DMS 273 treated with DMSO at 0.1 percent for 48 hours (cell line): ENCODE results near the gene D2HGDH.
"Not testable (repeated sequence)": the region's sequence is repeated elsewhere in the genome, so short reads cannot be mapped to it uniquely, and the experiment has no call there.

Source experiments
- DNase-seq: peaks from one replicate; lab custom pipeline; 2025; lab: John Stamatoyannopoulos, UW

Gene D2HGDH

DNA sequence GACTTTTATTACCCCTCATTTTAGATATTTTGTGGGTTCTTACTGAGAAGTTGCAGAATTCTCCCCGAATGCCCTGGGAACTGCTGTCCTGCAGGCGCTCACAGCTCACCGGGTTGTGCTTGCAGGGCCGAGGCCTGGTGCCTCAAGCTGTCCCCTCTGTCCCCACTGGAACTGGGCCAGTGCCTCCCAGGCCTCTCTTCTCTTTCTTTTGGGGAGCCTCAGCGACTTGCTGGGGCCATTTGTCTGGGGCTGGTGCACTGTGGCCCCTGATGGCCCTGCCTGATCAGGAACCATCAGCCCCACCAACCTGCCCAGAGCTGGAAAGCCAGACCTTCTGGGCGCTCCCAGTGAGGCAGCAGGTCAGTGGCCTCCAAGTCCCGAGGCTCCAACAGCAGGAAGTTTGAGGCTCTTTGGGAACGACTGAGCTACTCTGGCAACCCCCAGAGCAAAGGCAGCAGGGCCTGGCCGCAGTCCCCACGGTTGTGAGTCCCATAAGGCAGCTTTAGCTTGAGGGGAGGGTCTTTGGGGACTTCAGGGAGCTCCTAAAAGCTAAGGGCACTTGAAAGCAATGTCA is 59.9 kb downstream of the D2HGDH start:
- DNase-seq, result no peak

DNA sequence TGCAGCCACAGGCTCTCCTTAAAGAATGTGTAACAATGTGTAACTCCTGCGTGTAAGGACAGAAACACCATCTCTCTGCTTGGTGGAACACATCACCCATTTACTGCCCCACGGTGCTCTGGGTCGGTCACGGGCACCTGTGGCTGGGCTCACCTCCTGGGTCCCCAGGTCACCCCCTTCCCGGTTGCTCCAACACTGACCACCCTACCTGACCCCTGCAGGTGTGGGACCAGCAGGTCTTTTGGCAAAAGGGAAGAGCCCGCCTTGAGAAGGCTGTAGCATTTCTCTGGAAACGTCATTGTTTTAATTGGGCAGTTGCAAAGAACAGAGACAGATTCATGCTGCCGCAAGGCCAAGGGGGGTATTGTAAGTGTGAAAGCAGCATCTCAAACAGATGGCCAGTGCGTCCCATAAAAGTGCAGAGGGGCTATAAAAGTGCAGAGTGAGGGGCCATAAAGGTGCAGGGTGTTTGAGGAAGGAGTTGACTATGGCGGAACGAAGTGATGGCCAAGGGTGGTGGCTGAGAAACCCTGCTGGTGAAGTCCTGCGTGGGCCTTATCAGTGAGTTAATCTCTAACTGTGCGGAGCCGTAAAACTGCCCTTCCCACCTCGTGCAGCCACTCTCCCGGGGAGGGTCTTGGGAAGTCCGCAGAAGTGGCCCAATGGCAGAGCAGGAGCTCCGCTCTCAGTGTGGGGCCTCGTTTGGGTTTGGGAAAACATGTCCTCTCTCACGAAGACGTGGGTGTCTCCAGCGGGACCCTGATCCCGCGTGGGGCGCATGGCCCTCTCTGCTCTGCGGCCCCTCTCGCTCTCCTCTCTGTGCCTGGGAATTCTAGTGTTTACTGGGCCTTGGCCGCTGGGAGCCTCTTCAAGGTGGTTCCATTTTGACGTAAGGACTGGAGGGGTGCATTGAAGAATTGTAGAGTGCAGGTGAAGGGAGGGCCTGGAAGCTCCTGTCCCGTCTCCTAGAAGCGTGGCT is 60.9 kb downstream of the D2HGDH start:
- DNase-seq, result no peak

DNA sequence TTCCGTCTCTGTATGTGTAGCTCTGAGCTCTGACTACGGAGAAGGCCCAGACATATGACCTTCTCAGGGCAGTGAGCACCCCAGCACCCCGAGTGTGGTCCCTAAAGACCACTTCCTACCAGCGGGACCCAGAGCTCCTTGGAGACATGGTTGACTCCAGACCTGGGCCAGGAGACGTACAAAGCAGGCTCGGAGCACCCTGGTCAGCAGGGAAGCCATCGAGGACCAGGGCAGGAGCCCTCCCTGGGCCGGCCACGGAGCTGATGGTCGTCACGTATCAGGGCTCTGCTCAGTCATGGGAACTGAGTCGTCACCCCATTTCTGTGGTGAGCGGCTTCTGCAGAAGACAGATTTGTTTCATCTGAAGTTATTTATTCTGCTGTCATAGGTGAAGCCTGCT is 61.8 kb downstream of the D2HGDH start:
- no peak for DNase-seq

DNA sequence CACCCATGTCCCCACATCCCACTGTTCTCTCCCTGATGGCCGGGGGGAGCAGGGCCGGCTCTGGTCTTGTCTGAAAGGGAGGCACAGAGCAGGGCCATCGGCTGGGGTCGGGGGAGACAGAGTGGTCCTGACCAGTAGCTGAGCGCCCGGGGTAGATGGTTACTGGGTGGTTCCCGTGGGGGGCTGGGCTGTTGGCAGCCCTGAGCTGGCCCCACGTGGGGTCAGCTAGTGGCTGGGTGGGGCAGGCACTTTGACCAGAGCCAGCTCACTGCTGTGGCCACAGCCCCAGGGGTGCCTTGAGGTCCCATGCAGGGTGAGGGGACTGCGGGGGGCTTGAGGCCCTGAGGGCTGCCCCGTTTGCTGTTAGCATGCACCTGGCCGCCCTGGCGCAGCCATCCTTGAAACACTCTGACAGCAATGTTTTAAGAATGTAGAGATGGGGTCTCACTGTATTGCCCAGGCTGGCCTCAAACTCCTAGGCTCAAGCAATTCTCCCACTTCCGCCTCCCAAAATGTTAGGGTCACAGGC is 62.2 kb downstream of the D2HGDH start:
- no peak for DNase-seq

DNA sequence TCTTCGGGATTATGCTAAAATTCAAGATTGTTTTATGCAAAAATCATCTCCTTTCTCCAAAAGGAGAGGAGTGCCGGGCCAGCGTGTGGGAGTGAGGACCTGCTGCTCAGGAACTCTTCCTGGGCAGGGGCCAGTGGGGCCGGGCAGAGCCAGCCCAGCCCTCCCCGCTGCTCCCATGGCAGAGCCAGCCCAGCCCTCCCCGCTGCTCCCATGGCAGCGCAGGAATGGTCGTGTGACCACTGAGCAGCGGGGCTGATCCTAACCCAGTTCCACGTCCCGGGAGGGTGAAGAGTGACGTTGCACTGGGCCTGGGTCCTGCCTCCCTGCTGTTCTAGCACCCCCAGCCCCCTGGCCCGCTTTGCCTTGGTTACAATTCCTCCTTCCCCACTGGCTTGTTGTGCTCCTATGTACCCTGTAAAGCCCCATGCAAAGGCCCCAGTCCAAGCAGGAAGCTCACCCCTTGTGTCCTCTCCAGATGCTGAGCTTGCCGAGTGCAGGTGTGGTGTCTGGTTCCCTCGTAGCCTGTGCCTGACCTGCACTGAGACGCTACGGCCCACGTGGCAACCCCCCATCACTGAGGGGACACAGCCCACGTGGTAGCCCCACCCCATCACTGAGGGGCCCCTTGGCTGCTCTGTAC is 63.1 kb downstream of the D2HGDH start:
- no peak for DNase-seq

DNA sequence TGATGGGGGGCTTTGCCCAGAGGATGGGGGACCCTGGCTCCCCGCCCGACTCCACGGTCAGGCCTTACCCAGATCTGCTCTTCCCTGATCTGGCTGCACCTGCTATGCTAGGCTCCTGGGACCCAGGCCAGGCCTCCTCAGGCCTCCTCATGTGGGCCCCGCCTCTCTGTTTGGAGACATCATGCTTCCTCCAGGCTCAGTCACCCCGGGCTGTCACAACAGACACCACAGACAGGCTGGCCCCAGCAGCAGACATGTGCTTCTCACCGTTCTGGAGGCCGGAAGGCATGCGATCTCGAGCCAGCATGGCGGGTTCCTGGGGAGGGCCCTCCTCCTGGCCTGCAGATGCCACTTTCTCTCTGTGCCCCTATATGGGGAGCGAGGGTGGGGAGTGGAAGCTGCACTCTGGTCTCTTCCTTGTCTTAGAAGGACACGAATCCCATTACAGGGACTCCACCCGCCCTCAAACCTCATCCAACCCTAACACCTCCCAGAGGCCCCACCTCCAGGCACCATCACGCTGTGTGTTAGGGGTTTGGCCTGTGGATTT is 63.7 kb downstream of the D2HGDH start:
- DNase-seq, result no peak

DNA sequence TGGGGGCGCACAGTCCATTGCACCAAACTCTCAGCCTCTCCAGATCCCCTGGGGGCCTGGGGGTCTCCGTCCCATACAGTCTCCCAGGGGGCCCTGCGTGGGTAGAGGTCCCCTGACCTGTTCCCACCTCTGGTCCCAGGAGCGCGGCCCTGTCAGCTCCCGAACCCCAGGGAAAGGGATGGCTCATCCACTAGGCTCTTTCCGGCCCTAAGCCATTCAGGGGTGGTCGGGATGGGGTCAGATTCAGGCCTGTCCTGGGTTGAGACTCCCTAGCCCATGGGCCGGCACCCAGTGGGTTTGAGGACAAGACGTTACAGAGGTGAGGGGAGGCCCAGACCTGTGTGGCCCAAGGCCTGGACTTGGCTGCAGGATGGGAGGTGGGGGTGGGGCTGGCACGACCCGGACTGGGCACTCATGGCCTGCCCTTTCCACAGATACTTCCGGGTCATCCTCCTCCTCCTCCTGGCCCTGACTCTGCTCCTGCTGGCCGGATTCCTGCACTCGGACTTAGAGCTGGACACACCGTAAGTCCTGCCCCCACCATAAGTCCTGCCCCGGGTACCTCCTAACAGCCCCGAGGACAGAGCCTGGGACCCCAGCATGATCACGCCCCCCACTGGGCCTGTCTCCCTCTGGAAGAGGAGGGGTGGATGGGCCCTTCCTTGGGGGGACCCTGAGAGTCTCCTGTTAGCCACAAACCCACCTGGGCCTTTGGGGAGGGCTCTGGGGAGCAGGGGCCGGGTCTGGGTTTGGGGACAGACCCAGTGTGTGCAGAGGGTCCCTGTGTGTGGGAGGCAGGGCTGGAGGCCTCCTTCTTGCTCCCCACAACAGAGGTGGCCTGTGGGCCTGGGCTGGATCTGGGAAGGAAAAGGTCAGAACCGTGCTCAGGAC is 64.4 kb downstream of the D2HGDH start:
- no peak for DNase-seq

DNA sequence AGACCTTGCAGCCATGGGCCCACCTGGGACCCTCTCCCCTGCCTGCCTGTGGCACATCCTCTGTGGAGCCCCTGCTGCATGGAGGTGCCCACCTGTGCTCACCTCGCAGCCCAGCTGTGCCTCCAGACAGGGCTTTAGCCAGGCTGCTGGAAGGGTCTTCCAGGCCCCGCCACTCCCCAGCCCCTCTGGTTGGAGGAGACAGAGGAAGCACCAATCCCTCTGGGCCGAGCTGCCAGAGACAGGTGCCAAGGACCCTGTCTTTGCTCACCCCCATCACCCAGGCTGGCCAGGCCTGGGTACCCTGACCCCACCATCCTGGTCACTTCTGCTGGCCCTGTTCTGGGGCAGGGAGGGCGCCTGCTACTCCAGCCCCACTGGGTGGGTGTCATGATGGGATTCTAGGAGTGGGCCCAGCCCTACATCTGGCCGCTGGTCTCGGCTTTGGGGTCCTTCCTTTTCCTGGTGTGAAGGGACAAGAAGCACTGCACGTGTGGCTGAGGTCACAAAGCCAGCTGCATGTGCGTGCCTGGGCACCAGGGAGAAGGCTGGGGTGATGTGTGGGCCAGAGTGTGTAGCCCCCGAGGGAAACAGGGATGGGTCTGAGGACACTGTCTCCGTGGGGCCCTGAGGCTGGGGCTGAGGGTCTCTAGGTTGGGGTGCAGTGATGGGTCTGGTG is 65.2 kb downstream of the D2HGDH start:
- DNase-seq, result no peak

DNA sequence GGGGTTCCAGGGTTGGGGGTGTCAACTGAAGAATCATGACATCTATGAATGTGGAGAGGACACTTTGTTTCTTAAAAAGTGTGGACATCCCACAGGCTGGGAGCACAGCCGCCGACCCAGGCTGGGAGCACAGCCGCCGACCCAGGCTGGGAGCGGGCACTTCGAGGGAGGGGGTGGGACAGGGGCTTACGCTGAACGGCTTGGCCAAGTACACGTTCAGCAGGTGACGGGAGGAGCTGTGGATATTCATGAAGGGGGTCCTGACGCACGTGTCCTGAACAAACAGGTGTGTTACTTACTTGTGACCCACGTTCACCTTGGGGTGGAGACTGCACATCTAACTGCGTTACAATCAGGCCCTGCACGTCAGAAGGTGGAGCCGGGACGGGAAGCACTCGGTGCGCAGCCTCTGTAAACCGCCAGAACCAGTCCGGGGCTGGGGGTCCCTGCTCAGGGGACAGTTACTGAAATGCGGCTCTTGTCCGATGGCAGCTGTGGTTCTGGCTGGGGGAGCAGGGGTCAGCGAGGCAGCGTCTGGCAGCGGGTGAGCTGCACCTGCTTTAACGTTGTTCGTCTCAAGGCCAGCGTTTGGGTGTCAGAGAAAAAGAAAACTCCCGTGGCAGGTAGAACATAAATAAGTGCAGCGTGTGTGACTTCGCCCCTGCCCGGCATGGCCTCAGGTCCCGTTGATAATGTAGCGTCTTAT is 65.9 kb downstream of the D2HGDH start:
- DNase-seq, result not testable (repeated sequence)

DNA sequence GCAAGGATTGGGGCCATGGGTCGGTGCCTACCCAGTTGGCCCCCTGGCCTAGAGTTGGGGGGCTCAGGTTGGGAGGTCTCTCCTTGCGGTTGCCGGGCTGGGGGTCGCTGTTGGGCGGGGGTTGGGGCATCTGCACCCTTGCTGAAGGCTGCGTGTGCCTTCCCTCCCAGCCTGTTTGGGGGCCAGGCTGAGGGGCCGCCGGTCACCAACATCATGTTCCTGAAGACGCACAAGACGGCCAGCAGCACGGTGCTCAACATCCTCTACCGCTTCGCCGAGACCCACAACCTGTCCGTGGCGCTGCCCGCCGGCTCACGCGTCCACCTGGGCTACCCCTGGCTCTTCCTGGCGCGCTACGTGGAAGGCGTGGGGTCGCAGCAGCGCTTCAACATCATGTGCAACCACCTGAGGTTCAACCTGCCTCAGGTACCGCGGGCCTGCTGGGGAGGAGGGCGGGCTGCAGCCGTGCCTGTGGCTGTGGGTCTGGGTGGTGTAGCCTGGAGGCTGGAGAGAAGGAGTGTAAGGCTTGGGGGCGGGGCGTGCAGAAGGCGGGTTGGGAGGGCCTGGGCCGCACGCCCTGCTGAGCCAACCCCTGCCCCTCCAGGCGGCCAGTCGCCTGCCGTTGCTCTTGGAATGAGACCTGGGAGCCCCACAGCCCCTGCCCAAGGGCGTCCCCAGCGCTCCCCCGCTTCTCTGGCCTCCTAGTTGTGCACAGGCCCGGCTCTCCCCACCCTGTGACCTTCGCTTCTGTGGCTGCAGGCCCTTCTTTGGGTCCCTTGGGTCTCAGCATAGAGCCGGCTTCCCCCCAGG is 67.4 kb downstream of the D2HGDH start:
- DNase-seq, result no peak

DNA sequence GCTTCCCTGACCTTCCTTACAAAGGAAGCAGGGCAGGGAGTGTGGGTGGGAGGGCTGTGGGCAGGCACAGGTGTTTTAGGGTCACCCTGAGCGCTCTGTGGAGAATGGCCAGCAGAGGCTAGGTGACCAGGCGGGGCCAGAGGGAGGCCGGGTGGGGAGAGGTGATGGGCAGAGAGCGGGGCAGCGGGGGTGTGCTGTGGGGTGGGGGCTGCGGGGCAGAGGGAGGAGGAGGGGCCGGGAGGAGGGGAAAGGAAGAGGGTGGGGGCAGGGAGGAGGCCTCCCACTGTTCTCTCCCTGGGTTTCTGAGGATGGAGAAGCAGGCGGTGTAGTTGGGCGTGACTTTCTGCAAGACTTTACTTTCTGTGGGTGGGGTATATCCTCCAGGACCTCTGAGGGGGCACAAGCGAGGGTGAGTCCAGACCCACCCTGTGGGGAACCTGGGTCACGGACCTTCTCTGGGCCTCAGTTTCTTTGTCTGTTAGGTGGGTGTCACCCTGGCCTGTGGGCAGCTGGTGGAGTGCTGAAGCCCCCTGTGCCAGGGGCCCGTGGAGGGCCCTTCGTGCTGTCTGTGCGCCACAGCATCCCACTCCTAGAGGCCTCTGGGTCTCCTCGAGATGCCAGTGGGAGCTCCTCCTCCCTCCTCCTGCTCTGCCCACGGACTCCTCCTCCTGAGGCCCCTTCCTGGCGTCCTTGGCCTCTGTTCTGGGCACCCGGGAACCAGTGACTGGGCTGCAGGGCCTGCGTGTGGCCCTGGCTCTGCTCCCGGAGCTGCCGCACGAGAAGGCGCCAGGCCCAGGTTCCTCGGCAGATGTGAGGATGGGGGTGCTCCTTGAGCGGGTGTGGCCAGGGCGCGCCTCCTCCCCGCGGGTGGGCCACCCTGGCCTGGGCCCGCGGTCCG is 68.2 kb downstream of the D2HGDH start:
- DNase-seq, result no peak

DNA sequence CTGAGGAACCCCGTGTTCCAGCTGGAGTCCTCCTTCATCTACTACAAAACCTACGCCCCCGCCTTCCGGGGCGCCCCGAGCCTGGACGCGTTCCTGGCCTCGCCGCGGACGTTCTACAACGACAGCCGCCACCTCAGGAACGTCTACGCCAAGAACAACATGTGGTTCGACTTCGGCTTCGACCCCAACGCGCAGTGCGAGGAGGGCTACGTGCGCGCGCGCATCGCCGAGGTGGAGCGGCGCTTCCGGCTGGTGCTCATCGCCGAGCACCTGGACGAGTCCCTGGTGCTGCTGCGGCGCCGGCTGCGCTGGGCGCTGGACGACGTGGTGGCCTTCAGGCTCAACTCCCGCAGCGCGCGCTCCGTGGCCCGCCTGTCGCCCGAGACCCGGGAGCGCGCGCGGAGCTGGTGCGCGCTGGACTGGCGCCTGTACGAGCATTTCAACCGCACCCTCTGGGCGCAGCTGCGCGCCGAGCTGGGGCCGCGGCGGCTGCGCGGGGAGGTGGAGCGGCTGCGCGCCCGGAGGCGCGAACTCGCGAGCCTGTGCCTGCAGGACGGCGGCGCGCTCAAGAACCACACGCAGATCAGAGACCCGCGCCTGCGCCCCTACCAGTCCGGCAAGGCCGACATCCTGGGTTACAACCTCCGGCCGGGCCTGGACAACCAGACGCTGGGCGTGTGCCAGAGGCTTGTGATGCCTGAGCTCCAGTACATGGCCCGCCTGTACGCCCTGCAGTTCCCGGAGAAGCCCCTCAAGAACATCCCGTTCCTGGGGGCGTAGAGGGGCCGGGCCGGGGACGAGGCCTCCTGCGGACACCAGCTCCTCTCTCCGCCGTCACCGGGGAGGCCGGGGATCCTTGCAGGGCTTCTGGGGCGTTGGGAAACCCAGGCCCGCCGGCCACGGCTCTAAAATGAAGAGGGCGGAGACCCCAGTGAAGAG is 69.2 kb downstream of the D2HGDH start:
- peak; percentile 14 for DNase-seq

DNA sequence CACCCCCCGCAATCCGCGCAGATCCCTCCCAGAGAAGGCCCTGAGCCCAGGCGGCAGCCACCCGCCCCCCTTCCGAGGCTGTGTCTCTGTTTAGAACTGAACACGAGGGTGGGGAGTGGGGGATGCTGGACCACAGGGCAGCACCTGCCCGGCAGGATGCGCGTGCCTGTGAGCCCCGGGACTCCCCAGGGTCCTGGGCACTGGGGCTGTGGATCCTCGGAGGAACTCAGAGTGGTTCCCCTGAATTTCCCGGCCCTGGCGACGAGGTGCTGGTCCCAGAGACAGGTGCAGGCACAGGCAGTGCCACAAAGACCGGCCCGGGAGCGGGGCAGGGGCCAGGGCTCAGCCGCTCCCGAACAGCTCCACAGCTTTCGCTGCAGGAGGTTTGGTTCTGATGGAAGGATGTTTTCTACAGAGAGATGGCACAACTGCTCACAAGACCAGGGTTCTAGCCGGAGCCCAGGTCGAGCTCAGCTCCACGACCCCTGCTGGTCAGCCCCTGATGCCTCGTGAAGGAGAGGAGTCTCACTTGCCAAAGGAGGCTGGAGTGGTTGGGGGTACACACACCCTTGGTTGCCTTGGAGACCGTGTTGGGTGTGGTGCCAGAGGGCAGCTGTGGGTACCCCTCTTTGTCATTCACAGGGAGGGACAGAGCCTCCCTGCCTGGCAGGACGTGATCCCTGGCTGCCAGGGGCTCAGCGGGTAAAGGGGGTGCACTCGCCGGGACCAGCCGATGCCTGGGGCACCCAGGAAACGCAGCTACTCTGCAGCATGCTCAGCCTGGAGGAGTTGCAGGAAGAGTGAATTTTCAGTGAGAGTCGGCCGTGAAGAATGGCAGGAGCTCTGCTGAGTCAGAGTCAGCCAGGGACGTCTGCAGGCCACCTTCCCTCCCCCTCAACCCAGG is 70.1 kb downstream of the D2HGDH start:
- no peak for DNase-seq

DNA sequence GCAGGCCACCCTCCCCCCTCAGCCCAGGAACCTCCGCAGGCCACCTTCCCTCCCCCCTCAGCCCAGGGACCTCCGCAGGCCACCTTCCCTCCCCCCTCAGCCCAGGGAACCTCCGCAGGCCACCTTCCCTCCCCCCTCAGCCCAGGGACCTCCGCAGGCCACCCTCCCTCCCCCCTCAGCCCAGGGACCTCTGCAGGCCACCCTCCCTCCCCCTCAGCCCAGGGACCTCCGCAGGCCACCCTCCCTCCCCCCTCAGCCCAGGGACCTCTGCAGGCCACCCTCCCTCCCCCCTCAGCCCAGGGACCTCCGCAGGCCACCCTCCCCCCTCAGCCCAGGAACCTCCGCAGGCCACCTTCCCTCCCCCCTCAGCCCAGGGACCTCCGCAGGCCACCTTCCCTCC is 71.8 kb downstream of the D2HGDH start:
- DNase-seq, result not testable (repeated sequence)

DNA sequence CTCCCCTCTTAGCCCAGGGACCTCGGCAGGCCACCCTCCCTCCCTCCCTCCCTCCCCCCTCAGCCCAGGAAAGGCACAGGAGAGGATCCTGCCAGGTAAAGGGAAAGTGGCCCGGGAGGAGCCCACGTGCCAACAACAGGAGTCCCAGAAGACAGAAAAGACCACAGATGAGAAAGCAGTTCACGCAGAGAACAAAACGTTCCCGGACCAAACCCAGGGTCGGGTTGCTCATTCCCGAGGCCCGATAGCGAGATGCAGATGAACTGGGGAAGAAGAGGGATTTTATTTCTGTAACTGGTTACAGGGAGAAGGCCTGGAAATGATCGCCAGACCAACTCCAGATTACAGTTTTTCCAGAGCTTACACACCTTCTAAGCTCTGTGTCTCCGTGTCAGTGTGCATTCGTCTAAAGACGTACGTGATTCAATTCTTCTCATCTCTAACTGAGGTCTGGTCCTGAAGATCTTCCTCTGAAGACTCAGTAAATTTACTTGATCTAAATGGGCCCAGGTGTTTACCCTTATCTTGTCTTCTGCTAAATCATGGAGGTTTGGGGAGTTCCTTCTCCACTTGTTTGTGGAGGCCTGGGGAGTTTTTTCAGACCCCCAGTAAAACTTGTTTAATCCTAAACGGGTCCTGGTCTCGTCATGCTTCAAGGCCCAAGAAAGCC is 73.8 kb downstream of the D2HGDH start:
- no peak for DNase-seq
